DND-41 (cell line): ENCODE data around the gene TBPL1.

Source experiments
- CTCF ChIP-seq: IDR thresholded peaks from 2 replicates; pipeline ENCODE4 v1.5.1; 2012; ENCODE audit warnings: borderline replicate concordance, low read length, moderate library complexity, mild to moderate bottlenecking; ENCODE audit not compliant: poor library complexity, severe bottlenecking; ENCODE audit errors: extremely low read depth
- EZH2 ChIP-seq: IDR thresholded peaks from 3 replicates; pipeline ENCODE4 v1.6.1; 2012; ENCODE audit warnings: borderline replicate concordance, low read depth, mild to moderate bottlenecking, moderate library complexity, low read length, inconsistent platforms; ENCODE audit not compliant: severe bottlenecking

DNA sequence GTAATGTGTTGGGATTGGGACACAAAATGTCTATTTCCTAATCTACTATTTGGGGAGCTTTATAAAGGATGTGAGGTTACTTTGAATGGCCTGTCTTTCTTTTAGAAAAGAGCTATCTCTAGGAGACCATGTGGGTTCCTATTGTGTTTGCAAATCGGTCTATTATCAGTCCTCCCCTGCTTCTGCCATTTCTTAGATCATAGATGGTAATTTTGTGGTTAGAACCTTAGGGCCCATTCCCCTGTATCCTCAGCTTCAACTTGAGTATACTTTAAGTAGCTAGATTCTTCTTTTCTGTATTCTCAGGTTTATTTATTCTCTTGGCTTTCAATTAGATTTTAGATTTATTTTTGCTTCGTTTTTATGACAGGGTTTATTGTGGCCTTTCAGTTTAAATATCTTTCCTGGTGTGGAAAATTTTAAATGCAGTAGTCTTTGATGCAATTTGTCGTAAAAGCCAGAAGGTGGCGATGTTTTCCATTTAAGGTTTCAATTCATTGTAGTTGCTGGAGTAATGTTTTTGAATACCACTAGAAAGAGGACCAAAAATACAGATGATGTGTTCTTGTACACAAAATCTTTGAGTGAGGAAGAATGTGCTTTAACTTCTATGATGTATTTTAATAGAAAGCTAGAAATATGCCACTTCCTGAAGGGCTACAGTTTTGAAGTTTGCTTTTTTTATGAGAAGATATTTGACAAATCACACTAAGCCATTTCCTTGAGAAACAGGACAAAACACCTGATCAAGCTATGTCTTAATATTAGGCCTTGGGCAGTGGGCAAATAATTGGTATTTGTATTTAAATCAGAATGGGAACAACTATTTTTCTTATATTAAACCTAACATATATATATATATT, 20.3 kb downstream of the TBPL1 start:
- TF ChIP-seq EZH2 (no peak), CTCF (peak; percentile 84)
